ENCODE data around the gene MAPK13. TPM values are rescaled to one million over a fixed set of nuclear protein-coding genes. Genes with fewer than 3 reads are reported as not detected.

Gene MAPK13
- total RNA-seq, 1 experiment from 2014 or later = 47.3 TPM

DNA sequence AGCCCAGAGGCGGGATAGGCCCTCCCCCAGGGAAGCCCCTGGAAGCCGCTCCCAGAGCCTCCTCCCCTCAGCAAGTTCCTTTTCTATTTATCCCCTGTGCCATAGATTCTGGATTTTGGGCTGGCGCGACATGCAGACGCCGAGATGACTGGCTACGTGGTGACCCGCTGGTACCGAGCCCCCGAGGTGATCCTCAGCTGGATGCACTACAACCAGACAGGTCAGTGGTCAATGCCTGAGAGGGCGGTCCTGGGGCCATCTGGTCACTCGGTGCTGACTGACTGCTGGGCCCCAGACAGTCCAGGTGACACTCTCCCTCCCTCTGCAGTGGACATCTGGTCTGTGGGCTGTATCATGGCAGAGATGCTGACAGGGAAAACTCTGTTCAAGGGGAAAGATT lies 6.2 kb downstream of the MAPK13 start:
- CTCF ChIA-PET = no interaction called here
- intact Hi-C loops (cut with micrococcal nuclease) = no loop called here

More for the DNA sequence above, 6.2 kb downstream of the MAPK13 start:
- TF ChIP-seq, protein P1, sequence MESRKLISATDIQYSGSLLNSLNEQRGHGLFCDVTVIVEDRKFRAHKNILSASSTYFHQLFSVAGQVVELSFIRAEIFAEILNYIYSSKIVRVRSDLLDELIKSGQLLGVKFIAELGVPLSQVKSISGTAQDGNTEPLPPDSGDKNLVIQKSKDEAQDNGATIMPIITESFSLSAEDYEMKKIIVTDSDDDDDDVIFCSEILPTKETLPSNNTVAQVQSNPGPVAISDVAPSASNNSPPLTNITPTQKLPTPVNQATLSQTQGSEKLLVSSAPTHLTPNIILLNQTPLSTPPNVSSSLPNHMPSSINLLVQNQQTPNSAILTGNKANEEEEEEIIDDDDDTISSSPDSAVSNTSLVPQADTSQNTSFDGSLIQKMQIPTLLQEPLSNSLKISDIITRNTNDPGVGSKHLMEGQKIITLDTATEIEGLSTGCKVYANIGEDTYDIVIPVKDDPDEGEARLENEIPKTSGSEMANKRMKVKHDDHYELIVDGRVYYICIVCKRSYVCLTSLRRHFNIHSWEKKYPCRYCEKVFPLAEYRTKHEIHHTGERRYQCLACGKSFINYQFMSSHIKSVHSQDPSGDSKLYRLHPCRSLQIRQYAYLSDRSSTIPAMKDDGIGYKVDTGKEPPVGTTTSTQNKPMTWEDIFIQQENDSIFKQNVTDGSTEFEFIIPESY (IDR thresholded peaks at IDR 0.05; ENCODE audit: extremely low read depth, insufficient replicate concordance, low read length) = no peak
- TF ChIP-seq, protein P2, sequence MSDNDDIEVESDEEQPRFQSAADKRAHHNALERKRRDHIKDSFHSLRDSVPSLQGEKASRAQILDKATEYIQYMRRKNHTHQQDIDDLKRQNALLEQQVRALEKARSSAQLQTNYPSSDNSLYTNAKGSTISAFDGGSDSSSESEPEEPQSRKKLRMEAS (IDR thresholded peaks at IDR 0.05) = no peak
- TF ChIP-seq ATF3 (IDR thresholded peaks at IDR 0.05) = no peak
- TF ChIP-seq TCF7L2 (IDR thresholded peaks at IDR 0.05; ENCODE audit: borderline replicate concordance, extremely low read depth, insufficient read depth, insufficient read length) = no peak
- TF ChIP-seq CEBPB (IDR thresholded peaks at IDR 0.05; ENCODE audit: low read depth) = no peak
- no peak for TF ChIP-seq EZH2 (IDR thresholded peaks at IDR 0.05)
- TF ChIP-seq CBX3 (IDR thresholded peaks at IDR 0.05; ENCODE audit: low read depth) = no peak
- no peak for TF ChIP-seq YY1 (IDR thresholded peaks at IDR 0.05; ENCODE audit: extremely low read depth, insufficient replicate concordance, low read depth, low read length)
- TF ChIP-seq SRF (IDR thresholded peaks at IDR 0.05; ENCODE audit: low read depth) = no peak
- TF ChIP-seq, protein P3, sequence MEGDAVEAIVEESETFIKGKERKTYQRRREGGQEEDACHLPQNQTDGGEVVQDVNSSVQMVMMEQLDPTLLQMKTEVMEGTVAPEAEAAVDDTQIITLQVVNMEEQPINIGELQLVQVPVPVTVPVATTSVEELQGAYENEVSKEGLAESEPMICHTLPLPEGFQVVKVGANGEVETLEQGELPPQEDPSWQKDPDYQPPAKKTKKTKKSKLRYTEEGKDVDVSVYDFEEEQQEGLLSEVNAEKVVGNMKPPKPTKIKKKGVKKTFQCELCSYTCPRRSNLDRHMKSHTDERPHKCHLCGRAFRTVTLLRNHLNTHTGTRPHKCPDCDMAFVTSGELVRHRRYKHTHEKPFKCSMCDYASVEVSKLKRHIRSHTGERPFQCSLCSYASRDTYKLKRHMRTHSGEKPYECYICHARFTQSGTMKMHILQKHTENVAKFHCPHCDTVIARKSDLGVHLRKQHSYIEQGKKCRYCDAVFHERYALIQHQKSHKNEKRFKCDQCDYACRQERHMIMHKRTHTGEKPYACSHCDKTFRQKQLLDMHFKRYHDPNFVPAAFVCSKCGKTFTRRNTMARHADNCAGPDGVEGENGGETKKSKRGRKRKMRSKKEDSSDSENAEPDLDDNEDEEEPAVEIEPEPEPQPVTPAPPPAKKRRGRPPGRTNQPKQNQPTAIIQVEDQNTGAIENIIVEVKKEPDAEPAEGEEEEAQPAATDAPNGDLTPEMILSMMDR (IDR thresholded peaks at IDR 0.05 in 2 of 3, conservative IDR thresholded peaks at IDR 0.05 in 1 of 3; ENCODE audit: borderline replicate concordance in 1 of 3, insufficient read depth in 1 of 3, low read depth in 2 of 3, low read length in 2 of 3) = no peak
- no peak for TF ChIP-seq POLR2AphosphoS5 (IDR thresholded peaks at IDR 0.05; ENCODE audit: low read depth, low read length)
- TF ChIP-seq JUND (IDR thresholded peaks at IDR 0.05) = no peak
- TF ChIP-seq EGR1 (IDR thresholded peaks at IDR 0.05; ENCODE audit: low read depth) = no peak
- TF ChIP-seq SIN3A (IDR thresholded peaks at IDR 0.05; ENCODE audit: low read depth) = no peak
- no peak for TF ChIP-seq SP1 (IDR thresholded peaks at IDR 0.05; ENCODE audit: low read depth)
- no peak for TF ChIP-seq ZFX (IDR thresholded peaks at IDR 0.05)
- TF ChIP-seq ELF1 (IDR thresholded peaks at IDR 0.05; ENCODE audit: borderline replicate concordance, low read depth) = no peak
- no peak overlapping the region for H3K27ac ChIP-seq (ENCODE audit: low read depth, low read length)
- no peak overlapping the region for H3K9ac ChIP-seq (ENCODE audit: low read length)
- H3K36me3 ChIP-seq (ENCODE audit: control insufficient read depth in 1 of 2, insufficient read depth in 2 of 2, low read length in 2 of 2) = peaks cover 17 to 29% of the 10 kb centered on the region in 2 experiments; a peak in 3 of 4 replicates
- POLR2A ChIA-PET = no interaction called here
- RAD21 ChIA-PET (ENCODE audit: low non-redundant PET in 1 of 2, low total read pairs in 2 of 2, uncharacterized antibody in 2 of 2, unreplicated experiment in 2 of 2) = no interaction called here
- no peaks in the 10 kb centered on the region for H3K9me3 ChIP-seq (ENCODE audit: control insufficient read depth in 1 of 2, insufficient read depth in 1 of 2, low read depth in 1 of 2, low read length in 2 of 2)
- no peaks in the 10 kb centered on the region for H3K27me3 ChIP-seq (ENCODE audit: insufficient read depth, low read length)
- DNase-seq (ENCODE audit: low read depth, low spot score) = no peak
- H3K4me1 ChIP-seq (ENCODE audit: control insufficient read depth in 1 of 2, insufficient read depth in 2 of 2, low read length in 2 of 2) = peaks cover 11 to 13% of the 10 kb centered on the region in 2 experiments
- no peaks in the 10 kb centered on the region for H3K9me2 ChIP-seq (ENCODE audit: insufficient read depth)
- H4K20me1 ChIP-seq (ENCODE audit: insufficient read depth) = no peaks in the 10 kb centered on the region
- ATAC-seq = no peak
- H2AFZ ChIP-seq (ENCODE audit: low read depth, low read length, poor library complexity, severe bottlenecking) = no peak overlapping the region
- no peak overlapping the region for H3K4me2 ChIP-seq (ENCODE audit: low read length)
- no peak overlapping the region for H3K4me3 ChIP-seq (replicated peaks in 1 of 2; ENCODE audit: low read depth in 1 of 2, low read length in 2 of 2)
- BruUV-seq (replicated peaks) = no TSS peak
- H3K79me2 ChIP-seq (ENCODE audit: insufficient read depth, low read length) = no peaks in the 10 kb centered on the region; the same call in 1 of the 2 replicates

Data from HCT116 (cell line).